Gastroesophageal sphincter (tissue), 4 donors: ENCODE data around the gene PCDHA3. TPM values are rescaled to one million over a fixed set of nuclear protein-coding genes. Genes with fewer than 3 reads are reported as not detected.

Experiments used
- ATAC-seq: fragments of 150-250 bp; one replicate; pipeline ENCODE4 v1.9.1; 2016; ENCODE audit warnings: mild to moderate bottlenecking, moderate library complexity
- H3K27ac ChIP-seq, 4 donors: fragments of 200-600 bp; sonication (generic) in 3 of 4; 1 replicate in 3 of 4; 2 replicates in 1 of 4; pipeline ENCODE4 v1.5.1; 2016 to 2019
- H3K27me3 ChIP-seq: fragments of 200-600 bp; sonication (generic); one replicate; pipeline ENCODE4 v1.5.1; 2019
- H3K36me3 ChIP-seq, 2 donors: fragments of 200-600 bp; sonication (generic); one replicate each; pipeline ENCODE4 v1.5.1; 2019; ENCODE audit warnings: control low read depth in 1 of 2
- H3K4me1 ChIP-seq, 3 donors: fragments of 200-600 bp; sonication (generic); 1 replicate in 2 of 3; 2 replicates in 1 of 3; pipeline ENCODE4 v1.5.1; 2016 to 2019; ENCODE audit warnings: control low read depth in 2 of 3
- H3K4me3 ChIP-seq, 2 donors: fragments of 200-600 bp; sonication (generic); one replicate each; pipeline ENCODE4 v1.5.1; 2019; ENCODE audit warnings: mild to moderate bottlenecking in 1 of 2, moderate library complexity in 1 of 2
- H3K9me3 ChIP-seq, 3 donors: fragments of 200-600 bp; sonication (generic); one replicate each; pipeline ENCODE4 v1.5.1; 2017 to 2019; ENCODE audit warnings: control low read depth in 2 of 3
- EP300 ChIP-seq: sonication (generic); formaldehyde crosslinking; IDR thresholded peaks from one replicate; pipeline ENCODE4 v1.6.1; 2017; ENCODE audit warnings: antibody characterized with exemption, mild to moderate bottlenecking
- POLR2A ChIP-seq, 2 donors: fragments of 450-650 bp; IDR thresholded peaks; one replicate each; pipeline ENCODE4 v1.6.1; 2017; ENCODE audit warnings: antibody characterized with exemption in 2 of 2, mild to moderate bottlenecking in 2 of 2, moderate library complexity in 1 of 2
- POLR2AphosphoS5 ChIP-seq: sonication (generic); formaldehyde crosslinking; IDR thresholded peaks from one replicate; pipeline ENCODE4 v1.6.1; 2017; ENCODE audit warnings: antibody characterized with exemption
- WGBS, 2 donors: methylation state at CpG; one replicate each; pipeline ENCODE4 v1.1.5; 2018; ENCODE audit warnings: low coverage in 1 of 2; 5-methylcytosine and 5-hydroxymethylcytosine counted together
- total RNA-seq, 4 donors: library from RNA; depleted of rRNA; stranded (reverse); fragments of >200 nt; gene quantifications; one replicate each; pipeline ENCODE4 v1.1.0, GENCODE V29; 2016
- TF ChIP-seq, protein P1 (sequence below), 4 experiments: fragments of 200-600 bp in 2 of 4; fragments of 450-650 bp in 2 of 4; sonication (generic) in 1 of 4; IDR thresholded peaks; one replicate each; pipeline ENCODE4 v1.5.1; 2017 to 2019; ENCODE audit warnings: antibody characterized with exemption in 4 of 4, mild to moderate bottlenecking in 2 of 4, moderate library complexity in 2 of 4

Gene PCDHA3
- total RNA-seq = 1 to 10 TPM in 1 of 4 donors, under 1 TPM in 3; 0.32 to 1.4 (median 0.70) TPM

- peaks cover 52% of the 10 kb centered on the region for H3K27me3 ChIP-seq
- ATAC-seq = no peak
- H3K27ac ChIP-seq = peak within 1 kb of the TSS in 1 of 4 donors; percentile 55
- no peak for TF ChIP-seq EP300
- TF ChIP-seq, protein P1, sequence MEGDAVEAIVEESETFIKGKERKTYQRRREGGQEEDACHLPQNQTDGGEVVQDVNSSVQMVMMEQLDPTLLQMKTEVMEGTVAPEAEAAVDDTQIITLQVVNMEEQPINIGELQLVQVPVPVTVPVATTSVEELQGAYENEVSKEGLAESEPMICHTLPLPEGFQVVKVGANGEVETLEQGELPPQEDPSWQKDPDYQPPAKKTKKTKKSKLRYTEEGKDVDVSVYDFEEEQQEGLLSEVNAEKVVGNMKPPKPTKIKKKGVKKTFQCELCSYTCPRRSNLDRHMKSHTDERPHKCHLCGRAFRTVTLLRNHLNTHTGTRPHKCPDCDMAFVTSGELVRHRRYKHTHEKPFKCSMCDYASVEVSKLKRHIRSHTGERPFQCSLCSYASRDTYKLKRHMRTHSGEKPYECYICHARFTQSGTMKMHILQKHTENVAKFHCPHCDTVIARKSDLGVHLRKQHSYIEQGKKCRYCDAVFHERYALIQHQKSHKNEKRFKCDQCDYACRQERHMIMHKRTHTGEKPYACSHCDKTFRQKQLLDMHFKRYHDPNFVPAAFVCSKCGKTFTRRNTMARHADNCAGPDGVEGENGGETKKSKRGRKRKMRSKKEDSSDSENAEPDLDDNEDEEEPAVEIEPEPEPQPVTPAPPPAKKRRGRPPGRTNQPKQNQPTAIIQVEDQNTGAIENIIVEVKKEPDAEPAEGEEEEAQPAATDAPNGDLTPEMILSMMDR (IDR thresholded peaks at IDR 0.05) = peak in 2 of 4 experiments; percentile 20 to 47
- H3K4me3 ChIP-seq = peak within 1 kb of the TSS; percentile 1 to 42
- peaks cover 0 to 53% (median 3%) of the 10 kb centered on the region in 3 donors for H3K9me3 ChIP-seq
- 16 to 18% methylated on average over 9 to 14 of the region's 29 CpGs for WGBS, 2 donors
- H3K4me1 ChIP-seq = no peaks in the 10 kb centered on the region
- no peaks in the 10 kb centered on the region for H3K36me3 ChIP-seq
Observed at GRCh38 chr5:140800816-140801493, at the start of gene PCDHA3. PCDHA3 (plus strand) TSS chr5:140801057.

- ATAC-seq = no peak
- no peak overlapping the region for H3K27ac ChIP-seq
- WGBS, 2 donors = 80% methylated on average over 1 of the region's 5 CpGs; no CpG with 5 or more reads in 1 of the 2 donors
- no peak overlapping the region for H3K4me3 ChIP-seq
- TF ChIP-seq, protein P1 (IDR thresholded peaks at IDR 0.05) = no peak
- TF ChIP-seq EP300 = no peak
- no peak for TF ChIP-seq POLR2A (IDR thresholded peaks at IDR 0.05)
- no peak for TF ChIP-seq POLR2AphosphoS5
- H3K27me3 ChIP-seq = peaks cover 11% of the 10 kb centered on the region
- peaks cover 0 to 78% (median 0%) of the 10 kb centered on the region in 3 donors for H3K9me3 ChIP-seq
- no peaks in the 10 kb centered on the region for H3K4me1 ChIP-seq
- H3K36me3 ChIP-seq = no peaks in the 10 kb centered on the region
Observed at GRCh38 chr5:140753561-140753960, 47.3 kb upstream of the PCDHA3 start.

GRCh38 chr5:140764177-140764973, 36.5 kb upstream of the PCDHA3 start:
- WGBS, 2 donors = 77 to 92% methylated on average over 2 of the region's 2 CpGs
- Histone ChIP-seq H3K4me3 (no peak overlapping the region), H3K36me3 (no peaks in the 10 kb centered on the region), H3K27ac (no peak overlapping the region), H3K27me3 (no peaks in the 10 kb centered on the region), H3K9me3 (peaks cover 7 to 100% (median 9%) of the 10 kb centered on the region in 3 donors), H3K4me1 (no peaks in the 10 kb centered on the region)
- TF ChIP-seq, protein P1 (IDR thresholded peaks at IDR 0.05) = no peak
- no peak for TF ChIP-seq EP300
- TF ChIP-seq POLR2A (IDR thresholded peaks at IDR 0.05) = no peak
- TF ChIP-seq POLR2AphosphoS5 = no peak
- no peak for ATAC-seq

DNA sequence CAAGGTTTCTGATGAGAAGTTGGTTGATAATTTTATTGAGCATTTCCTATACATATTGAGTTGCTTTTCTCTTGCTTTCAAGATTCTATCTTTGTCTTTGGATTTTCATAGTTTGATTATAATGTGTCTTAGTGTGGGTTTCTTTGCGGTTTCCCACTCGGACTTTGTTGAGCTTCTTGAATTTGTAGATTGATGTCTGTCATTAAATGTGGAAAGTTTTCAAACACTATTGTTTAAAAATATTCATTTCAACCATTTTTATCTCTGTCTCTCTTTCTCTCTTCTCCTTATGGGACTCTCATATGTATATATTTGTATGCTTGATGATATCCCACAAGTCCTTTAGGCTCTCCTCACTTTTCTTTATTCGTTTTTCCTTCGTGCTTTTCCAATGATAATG, 33.4 kb upstream of the PCDHA3 start:
- Histone ChIP-seq H3K4me1 (no peaks in the 10 kb centered on the region), H3K27me3 (no peaks in the 10 kb centered on the region), H3K36me3 (no peaks in the 10 kb centered on the region), H3K27ac (no peak overlapping the region), H3K9me3 (peaks cover 7 to 97% (median 8%) of the 10 kb centered on the region in 3 donors), H3K4me3 (no peak overlapping the region)
- TF ChIP-seq EP300 = no peak
- no peak for TF ChIP-seq POLR2AphosphoS5
- TF ChIP-seq, protein P1 (IDR thresholded peaks at IDR 0.05) = no peak
- TF ChIP-seq POLR2A (IDR thresholded peaks at IDR 0.05) = no peak
- 40 to 81% methylated on average over 1 to 4 of the region's 4 CpGs for WGBS, 2 donors
- no peak for ATAC-seq
